Peyer's patch (tissue), 4 donors: Measurements from ENCODE around the gene TAS2R13.

Experiments used
- CTCF ChIP-seq, 6 experiments: fragments of 450-650 bp in 4 of 6; fragments of 200-600 bp in 2 of 6; sonication (generic) in 1 of 6; IDR thresholded peaks; one replicate each; pipeline ENCODE4 v1.5.1; 2017 to 2019; ENCODE audit warnings: antibody characterized with exemption in 6 of 6, mild to moderate bottlenecking in 3 of 6, moderate library complexity in 1 of 6
- POLR2A ChIP-seq, 2 donors: fragments of 450-650 bp; IDR thresholded peaks; one replicate each; pipeline ENCODE4 v1.5.1; 2017; ENCODE audit warnings: antibody characterized with exemption in 2 of 2, mild to moderate bottlenecking in 2 of 2, moderate library complexity in 2 of 2

- TF ChIP-seq CTCF (IDR thresholded peaks at IDR 0.05) (no peak), POLR2A (IDR thresholded peaks at IDR 0.05) (no peak)
Observed at GRCh38 chr12:10926269-10926668, 16.9 kb upstream of the TAS2R13 start.
